Measurements from ENCODE around the gene GPR156. TPM values are rescaled to one million over a fixed set of nuclear protein-coding genes. Genes with fewer than 3 reads are reported as not detected.

Gene GPR156
- total RNA-seq, 1 experiment from 2014 or later: 1.7 TPM

- DNase-seq (ENCODE audit: low read depth): no peak
These were observed 159.0 kb downstream of the GPR156 start for GRCh38 chr3:120125992-120126391.

GRCh38 chr3:120119846-120120510, 165.0 kb downstream of the GPR156 start:
- no peak for DNase-seq (ENCODE audit: low read depth)

Other genes starting within 250 kb of the GPR156 start
- gene GSK3B, start 190.8 kb downstream of the GPR156 start, total RNA-seq (2014; rRNA removed; shearing (Covaris generic)): 53.7 and 56.2 TPM in 2 replicates
- 25.9 and 29.2 TPM in 2 replicates for gene LRRC58, start 64.1 kb upstream of the GPR156 start, total RNA-seq (2014; rRNA removed; shearing (Covaris generic))
- 476 and 490 TPM in 2 replicates for gene FSTL1, start 165.8 kb upstream of the GPR156 start, total RNA-seq (2014; rRNA removed; shearing (Covaris generic))